ENCODE data around the gene LINC00237.
A peak's percentile ranks its signal among the peaks of the same experiment; 100 is the strongest.

LINC00237 gene

DNA sequence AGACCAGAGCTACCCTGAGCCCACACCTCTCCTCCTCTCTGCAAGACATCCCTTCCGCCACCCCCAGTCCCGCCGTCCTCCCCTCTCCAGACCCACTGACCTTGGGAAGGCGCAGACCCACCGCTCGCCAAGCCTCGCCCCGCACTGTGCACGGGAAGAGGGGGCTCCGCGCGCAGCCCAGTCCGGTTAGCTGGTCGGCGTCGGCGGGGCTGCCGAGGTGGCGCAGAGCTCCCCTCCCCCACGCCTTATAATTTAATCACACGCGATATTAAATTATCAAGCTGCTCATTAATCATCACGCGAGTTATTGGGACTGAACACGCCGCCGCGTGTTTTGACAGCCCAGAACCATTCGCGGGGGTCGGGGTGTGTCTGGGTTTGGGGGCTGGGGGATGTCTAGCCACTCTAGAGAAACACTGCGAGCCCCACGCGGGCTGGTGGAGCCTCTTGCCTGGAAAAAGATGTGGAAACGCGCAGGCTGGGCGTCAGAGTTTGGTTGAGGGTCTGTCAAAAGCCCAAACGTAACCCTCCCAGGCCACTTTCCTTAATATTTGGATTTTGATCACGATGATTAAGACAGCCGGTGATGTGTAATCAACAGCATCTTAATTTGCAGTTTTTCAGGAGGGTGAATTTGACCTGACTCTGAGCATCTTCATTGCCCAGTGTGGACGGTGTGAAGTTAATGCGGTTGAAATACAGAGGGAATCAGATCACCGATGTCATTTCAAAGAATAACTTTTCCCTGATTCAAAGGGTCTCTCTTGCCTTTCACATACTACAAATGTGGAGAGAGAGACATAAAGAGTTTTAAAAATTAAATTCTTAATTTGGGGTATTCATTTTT lies at the start of gene LINC00237:
TSS of gene LINC00237 (minus strand) at position 188 of the 847 bp plus-strand sequence.
- DNase-seq = no peak

DNA sequence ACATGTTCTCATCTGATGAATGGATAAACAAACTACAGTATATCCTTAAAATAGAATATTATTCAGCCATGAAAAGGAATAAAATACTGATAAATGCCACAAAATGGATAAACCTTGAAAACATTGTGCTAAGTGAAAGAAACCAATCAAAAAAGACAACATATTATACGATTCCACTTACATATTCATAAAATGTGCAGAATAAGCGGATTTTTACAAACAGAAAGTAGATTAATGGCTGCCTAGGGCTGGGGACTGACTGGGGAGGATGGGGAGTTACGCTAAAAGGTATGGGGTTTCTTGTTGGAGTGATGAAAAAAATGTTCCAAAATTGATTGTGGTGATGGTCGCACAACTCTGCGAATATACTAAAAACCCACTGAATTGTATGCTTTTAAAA lies 49.1 kb upstream of the LINC00237 start:
- no peak for DNase-seq

DNA sequence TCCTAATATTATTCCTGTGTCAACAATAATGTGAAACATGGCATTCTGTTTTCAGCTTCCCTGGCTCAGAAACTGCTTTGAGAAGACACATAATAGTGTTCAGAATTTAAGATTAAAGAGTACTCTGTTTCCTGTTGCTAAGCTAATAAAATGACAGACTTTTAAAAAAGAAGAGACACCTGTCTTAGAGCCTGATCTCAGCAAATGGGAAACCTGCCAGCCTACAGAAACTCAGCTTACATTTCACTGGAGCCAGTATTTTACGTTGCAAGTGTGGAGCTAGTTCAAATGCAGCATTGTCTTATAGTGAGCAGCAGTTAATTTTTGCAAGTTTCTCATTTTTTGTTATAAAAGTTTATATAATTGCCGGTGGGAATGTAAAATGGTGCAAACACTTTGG lies 48.5 kb upstream of the LINC00237 start:
- DNase-seq = no peak

DNA sequence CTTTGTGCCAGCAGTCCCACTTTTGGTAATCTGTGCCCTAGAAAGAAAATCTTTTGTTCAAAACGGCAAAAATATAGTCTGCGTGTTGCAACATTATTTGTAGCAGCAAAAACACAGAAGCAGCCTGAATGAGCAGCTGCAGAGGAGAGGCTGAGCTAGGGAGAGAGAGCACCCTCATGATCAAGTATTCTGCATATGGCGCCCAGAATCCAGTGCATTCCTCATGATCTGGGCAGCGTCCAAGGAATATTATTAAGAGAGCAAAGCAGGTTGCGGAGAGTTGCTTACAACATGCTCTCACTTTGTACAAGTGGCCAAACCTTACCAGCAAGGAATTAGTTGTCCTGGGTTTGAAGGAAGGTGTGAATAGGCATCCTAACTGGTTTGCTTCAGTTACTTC lies 45.6 kb upstream of the LINC00237 start:
- DNase-seq = no peak

DNA sequence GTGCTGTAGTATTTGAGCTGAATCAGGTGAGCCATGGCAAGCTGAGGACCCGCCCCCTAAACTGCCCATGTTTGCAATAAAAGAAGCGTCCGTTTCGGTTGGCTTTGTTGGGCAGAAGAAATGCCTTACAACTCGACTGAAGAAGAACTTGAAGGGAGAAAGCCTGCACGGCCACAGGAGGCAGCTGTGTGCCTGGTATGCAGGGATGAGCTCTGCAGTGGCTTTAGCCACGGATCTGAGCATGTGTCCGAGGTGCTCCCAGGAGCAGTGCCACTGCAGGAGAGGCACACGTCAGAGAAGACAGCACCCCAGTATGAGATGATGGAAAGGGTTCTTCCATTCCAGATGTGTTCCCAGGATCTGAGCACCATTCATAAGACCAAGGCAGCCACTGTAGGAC lies 43.2 kb upstream of the LINC00237 start:
- no peak for DNase-seq

DNA sequence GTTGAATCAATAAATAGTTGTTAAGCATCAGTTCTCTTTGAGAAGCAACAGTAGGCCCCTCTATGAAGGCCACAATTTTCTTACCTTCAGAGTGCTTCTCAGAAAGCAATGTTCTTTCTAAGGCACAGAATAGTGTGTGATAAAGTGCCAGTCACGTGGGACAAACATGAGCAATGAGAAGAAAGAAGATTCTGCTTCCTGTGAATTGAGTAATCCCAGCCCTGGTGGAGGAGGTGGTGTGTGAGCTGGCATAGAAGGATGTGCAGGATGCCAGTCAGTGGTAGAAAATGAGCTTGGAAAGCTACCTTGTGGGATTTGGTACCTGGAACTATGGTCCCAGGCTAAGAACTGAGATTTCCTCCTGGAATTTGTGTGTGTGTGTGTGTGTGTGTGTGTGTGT lies 41.4 kb upstream of the LINC00237 start:
- no peak for DNase-seq

DNA sequence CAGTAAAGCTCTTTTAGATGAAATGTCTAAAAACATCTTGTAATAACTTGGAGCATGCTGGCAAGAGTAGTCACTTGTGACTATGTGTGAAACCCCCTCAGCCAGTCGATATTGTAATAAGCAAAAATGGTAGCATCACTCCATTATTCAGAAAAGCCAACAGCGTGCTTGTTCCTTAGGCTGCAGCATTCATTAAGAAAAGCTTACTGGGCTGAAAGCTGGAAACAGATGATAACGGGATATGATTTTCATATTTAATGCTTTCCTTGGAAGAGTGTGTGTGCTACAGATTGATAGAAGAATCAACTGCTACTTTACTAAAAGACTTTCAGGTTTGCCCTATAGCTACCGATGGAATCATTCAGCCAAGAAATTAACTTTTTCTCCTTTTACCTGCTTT lies 40.1 kb upstream of the LINC00237 start:
- no peak for DNase-seq

DNA sequence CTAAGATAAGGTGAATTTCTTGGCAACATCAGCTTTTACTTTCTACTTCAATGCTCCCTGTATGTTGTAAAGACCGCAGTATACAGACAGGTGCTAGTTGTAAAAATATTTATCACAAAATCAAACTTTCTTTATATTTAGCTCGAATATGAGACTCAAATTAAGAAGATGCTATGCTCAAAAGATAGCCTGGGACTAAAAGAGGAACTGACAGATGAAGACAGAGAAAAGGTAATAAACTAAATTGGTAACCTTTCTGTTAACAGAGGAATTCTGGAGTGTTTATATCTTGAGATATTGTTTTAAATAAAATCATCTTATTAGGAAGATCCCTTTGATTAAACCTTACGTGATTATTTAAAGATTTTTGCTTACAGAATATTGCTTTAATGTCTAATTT lies 39.3 kb upstream of the LINC00237 start:
- DNase-seq = no peak

DNA sequence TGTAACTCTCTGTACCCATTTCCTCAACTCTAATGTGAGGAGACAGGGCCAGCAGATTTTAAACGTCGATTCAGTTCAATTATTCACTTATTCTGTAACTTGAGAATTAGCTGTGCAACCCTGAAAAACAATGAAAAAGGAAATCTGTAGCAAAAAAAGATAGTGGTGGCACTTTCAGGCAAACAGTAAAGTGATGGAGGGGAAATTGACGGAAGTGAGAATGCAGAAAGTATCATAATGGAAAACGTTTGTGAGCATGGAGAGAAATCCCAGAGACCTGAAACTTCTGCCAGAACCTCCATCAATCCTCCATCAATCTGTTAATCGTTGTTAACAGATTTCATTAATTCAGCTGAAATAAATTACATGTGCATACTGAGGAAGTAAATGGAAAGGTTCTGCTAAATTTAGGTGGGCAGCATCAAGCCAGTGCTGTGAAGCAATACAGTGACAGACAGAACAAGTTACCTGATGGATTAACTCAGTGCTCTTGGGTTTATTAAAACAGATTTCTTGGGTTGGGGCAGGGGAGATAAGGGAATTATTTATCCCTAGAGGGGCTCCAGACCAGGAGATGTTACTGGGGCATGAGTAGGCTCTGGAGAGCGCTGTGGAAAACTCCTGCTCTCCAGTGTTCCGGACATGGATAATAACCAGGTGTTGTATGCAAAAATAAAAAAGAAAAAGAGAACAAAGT lies 37.2 kb upstream of the LINC00237 start:
- no peak for DNase-seq

DNA sequence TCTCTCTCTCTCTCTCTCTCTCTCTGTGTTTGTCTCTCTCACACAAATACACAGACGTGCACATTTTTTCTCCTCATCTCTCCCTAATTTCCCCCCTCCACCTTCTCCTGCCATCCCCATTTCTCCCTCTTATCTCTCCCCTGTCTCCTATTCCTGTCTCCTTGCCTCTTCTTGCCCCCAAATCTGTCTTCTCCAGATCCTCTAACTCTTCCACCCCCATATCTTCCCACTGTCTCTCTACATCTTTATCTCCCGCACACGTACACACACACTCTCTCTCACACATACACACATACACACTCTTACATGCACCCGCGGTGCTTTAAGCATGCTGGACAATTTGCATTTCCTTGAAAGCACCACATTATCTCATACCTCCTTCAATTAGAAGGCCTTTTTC lies 35.7 kb upstream of the LINC00237 start:
- DNase-seq = no peak

DNA sequence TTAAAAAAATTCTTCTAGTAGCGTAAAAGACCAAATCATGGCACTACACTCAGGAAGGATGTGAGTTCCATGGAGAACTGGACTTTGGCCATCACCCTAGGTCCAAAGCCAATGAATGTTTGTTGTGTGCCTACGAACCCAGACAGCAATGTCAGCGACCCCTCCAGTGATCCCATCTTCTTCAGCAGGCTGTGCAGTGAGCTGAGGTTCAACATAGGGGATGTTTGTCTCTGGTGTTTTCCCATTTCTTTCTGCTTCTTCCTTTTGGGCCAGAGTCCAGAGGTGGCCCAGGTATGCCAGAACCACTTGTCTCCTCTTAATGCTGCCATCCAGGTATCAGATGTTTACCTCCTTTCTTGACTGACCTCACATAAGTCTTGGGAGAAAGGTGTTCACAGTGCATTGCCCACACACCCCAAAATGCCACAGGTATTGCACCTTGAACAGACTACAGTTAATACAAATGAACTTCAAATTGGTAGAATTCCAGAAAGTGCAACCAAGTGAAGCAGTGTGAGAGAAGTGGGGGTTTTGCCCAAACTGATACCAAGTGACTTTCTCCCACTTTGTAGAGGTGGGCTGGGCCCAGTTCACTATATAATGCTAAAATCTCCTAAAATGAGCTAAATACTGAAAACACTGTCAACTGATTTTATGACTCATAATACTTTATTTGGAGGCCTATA lies 33.9 kb upstream of the LINC00237 start:
- DNase-seq = no peak

DNA sequence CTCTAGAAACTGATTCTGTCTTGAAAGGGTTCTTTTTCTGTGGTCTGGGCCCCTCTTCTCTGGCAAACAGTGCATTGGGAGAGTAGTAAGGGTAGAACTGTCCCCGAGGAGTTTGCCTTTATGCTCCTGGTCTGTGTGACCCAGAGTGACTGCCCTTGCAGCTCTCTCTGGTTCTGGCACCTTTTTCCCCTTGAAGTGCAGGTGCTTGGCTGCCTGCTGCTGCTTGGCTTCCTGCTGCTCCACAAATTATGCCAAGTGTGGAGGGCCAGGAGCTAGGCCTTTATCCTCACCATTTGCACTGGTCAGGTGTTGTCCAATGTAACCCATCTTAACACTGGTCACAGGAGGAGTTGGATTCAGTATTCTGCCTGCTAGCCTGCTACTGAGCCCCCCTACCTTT lies 30.9 kb upstream of the LINC00237 start:
- no peak for DNase-seq

DNA sequence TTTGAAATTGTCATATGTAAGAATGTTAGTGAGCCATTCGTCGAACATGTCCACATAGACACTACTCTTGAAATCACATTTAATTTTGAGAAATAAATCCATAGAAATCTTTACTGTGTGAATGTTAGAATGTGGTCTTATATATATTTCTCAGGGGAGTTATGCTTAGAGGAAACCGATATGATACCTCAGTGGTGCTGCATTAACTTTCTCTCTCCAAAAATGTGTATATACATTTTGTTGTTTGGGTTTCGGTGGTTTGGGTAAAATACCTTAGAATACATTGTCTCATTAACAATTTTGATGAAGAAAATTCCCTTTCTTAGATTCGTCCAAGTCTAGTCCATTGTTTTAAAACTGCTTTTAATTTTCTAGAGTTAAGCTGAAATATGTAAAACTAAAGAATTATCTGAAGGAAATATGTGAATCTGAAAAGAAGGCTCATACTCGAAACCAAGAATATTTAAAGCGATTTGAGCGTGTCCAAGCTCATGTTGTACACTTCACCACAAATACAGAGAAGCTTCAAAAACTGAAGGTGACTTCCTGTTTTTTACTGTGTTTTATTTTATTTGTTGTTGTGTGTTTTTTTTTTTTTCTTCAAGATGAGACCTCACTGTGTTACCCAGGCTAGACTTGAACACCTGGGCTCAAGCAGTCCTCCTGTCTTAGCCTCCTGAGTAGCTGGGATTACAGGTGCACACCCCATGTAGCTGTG lies 30.0 kb upstream of the LINC00237 start:
- DNase-seq = no peak

DNA sequence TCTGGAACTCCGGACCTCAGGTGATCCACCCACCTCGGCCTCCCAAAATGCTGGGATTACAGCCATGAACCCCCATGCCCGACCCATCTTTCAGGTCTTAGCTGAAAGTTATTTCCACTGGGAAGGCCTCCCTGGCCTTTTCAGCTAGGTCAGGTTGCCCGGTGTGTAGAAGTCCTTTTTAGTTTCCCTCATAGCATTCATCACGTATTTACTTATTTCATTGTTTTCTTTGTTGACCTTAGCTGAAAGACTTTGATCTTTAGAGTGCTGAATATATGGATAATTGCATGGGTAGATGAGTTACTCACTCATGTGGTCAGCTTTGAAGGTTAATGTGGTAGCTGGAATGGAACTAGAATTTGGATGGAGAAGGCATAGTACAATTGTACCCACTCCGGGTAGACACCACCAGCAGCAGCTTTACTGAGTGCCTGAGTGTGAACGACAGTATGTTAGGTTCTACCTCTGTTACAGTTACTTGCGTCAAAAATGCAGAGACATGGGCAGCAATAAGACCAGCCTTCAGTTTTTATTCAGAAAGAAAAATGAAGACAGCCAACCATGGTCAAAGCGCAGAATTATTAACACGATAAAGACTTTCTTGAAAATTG lies 28.8 kb upstream of the LINC00237 start:
- DNase-seq = no peak

DNA sequence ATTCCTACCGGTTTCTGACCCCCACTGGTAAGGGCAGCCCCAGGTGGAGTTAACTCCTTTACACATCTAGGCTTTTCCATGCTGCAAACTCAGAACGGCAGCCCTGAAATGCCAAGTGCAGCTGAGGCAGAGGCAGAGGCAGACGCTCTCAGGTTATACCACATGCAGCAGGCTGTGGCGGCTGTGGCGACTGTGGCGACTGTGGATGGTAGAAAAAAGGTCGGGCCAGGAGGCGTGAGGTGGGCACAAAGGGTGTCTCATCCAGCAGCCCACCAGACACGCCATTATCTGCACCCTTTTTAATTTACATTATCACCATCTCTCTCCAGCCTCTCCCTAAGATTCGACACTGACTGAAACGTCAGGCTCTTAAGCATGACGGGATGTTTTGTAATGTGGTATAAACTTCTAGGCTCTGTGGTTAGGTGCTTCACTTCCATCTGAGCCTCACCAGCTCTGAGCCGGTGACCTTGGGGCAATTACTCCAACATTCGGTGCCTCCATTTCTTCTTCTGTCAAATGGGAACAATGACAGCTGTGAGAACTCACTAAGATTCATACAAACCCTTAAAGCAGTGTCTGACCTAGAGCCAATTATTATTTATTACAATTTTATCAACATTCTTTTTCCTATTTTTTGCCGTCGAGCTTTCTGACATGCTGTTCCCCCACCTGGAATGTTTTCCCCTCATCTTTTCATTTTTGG lies 27.9 kb upstream of the LINC00237 start:
- no peak for DNase-seq

DNA sequence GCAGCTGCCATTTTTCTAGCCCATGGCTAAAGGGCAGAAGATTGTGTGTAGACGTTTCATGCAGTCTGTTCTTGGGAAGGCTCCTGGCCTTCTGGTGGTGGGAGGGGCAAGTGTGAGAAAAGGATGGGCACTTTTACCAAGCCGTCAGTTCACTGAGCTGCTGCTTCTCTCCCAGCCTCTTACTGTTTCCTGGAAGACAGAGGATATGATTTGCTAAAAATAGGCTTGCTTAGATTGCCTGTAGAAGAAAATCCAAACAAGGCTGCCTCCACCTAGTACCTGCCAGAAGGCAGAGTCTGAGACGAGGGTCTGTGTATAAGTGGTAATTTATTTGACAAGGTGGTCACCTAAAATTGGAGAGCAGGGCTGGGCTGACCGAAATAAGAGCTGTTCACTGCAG lies 27.2 kb upstream of the LINC00237 start:
- DNase-seq = no peak

DNA sequence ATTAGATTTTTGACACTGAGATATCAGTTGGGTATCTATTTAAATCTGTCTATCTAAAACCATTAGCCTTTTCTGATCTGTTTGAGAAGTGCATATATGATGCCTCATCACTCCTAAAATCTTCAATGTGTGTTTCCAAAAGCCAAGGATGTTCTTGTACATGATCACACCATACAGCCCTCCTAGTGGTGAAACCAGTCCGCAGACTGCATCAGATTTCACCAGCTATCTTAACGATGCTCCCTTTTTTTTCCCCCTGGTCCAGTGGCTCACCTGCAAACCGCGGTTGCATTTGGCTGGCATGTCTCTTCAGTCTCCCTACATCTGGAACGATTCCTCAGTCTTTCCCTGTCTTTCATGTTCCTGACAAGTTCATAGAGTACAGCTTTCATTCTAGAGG lies 23.7 kb upstream of the LINC00237 start:
- DNase-seq = no peak

DNA sequence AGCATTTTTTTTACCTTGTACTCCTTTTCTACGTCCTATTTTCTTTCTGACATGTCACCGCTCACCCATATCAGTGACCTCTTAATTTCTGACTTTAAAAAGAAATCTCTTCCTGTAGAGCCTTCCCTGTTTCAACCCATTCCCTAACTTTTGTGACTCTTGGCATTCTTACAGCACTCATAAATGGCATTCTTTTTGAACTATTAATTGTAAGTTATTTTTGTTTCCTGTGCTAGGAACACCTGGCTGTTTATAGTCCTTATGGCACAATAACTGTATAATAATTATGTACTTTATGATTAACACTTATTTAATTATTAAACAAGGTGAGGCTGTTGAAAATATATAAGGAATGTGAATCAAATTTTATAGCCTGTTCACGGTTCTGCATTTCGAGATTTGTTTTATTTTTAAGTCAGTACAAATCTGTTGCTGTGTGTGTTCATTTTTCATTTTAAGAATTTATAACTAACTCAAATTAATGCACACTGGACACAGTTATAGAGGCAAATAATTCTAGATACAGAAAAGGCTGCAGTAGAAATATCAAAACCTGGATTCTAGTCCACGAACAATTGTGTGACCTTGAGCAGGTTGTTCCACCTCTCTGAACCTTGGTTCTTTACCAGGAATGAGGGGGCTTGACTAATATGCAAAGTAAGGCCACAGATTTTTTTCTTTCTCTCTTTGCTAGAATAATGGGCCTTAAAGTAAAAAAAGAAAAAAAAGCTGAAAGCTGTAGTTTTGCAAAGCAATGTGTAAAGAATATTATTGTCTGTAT lies 21.2 kb upstream of the LINC00237 start:
- DNase-seq = no peak

DNA sequence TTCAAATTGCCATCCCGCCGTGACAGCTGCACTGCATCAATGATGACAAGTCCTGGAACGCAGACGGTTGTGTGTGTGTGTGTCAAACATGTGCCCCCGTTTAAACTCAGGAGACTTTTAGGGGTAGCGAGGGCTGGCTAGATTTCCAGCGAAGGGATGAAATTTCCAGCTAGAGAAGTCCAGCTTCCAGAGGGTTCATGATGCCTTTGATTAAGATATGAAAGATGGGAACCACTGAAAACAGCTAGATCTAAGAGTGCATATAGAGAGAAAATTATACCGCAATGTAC lies 20.4 kb upstream of the LINC00237 start:
- DNase-seq = no peak

DNA sequence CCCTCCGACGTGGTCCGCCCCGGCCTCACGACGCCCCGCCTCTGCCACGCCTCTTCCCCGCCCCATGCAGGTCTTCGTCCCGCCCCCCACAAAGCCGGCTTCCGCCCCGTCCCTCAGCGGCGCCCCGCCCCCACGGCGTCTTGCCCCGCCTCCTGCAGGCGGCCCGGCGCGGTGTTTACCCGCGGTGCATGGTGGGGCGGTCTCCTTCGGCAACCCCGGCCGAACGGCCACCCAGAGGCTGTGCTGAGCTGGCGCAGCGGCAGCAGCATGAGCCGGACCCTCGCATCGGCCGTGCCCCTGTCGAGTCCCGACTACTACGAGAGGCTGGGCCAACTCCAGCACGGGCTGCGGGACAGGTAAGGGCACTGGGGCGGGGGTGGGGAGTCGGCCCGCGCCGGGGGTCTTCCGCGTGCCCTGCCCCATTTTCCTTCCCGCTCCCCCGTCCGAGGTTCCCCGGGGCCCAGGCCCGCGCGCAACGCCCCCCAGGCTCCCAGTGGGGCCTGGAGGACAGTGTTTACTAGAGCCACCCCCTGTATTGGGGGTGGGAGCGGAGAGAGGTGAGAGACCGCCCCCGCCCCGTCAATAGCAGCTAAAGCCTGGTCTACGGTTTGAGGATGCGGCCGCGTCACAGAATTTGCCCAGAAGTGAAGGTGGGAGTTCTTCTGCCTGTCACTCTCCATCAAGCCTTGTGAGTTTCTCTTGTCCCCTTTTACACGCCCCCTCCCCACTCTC lies 19.9 kb upstream of the LINC00237 start, which contains the start of gene KIZ:
TSS of gene KIZ (plus strand) at position 234 of the 732 bp plus-strand sequence. CDS start at position 268, 34 bp downstream.
- DNase-seq = peak; percentile 82

Measured in cortex of kidney (tissue), 1 donor.